GM18951 (cell line): ENCODE data around the gene FAM120C.

Experiments used
- POLR2A ChIP-seq: IDR thresholded peaks from 4 replicates; pipeline ENCODE4 v1.6.1; 2011; ENCODE audit warnings: mild to moderate bottlenecking; ENCODE audit not compliant: insufficient read length, insufficient read depth; ENCODE audit errors: extremely low read depth
- in situ Hi-C: fragments of 300-500 bp; cut with MboI; formaldehyde crosslinking; loops from one replicate; pipeline ENCODE4 v1.12.0; 2022; ENCODE audit warnings: low sequenced_read_pairs, mixed read lengths, inconsistent platforms; ENCODE audit not compliant: unreplicated experiment

Gene FAM120C

DNA sequence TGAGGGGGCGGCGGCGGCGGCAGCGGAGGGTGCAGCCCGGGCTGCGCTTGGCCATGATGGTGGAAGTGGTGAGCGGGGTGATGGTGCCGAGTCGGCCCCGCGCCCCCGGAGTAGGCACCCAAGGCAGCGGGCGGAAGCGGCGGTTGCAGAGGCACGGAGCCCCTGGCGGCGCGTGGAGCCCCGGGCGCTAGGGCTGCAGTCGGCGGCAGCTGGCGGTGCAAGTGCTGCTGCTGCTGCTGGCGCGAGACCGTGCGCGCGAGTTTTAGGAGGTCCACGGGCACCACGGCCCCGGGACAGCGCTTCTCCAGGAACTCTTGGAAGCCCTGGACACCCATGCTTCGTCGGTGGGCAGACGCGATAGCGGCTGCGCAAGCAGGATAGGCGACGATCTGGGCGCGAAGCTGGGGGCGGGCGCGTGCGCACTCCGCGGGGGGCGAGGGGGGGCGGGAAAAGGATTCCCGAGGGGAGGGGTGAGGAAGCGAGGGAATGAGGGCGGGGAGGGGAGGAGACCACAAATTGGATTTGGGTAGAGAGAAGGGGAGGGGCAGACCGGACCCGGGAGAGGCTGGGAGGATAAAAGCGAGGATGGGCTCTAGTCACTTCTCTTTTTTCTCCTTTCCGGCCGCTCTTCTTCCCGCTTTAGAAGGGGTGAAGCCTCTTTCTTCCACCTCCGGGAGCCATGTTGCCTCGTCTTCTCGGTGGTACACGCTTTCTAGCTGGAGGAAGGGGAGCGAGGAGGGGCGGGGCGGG lies at the start of gene FAM120C:
FAM120C (minus strand) TSS at position 391 of the 750 bp plus-strand sequence; CDS start at position 335, 56 bp downstream.
- in situ Hi-C loops, result no loop called here
- TF ChIP-seq POLR2A, result peak; percentile 68

DNA sequence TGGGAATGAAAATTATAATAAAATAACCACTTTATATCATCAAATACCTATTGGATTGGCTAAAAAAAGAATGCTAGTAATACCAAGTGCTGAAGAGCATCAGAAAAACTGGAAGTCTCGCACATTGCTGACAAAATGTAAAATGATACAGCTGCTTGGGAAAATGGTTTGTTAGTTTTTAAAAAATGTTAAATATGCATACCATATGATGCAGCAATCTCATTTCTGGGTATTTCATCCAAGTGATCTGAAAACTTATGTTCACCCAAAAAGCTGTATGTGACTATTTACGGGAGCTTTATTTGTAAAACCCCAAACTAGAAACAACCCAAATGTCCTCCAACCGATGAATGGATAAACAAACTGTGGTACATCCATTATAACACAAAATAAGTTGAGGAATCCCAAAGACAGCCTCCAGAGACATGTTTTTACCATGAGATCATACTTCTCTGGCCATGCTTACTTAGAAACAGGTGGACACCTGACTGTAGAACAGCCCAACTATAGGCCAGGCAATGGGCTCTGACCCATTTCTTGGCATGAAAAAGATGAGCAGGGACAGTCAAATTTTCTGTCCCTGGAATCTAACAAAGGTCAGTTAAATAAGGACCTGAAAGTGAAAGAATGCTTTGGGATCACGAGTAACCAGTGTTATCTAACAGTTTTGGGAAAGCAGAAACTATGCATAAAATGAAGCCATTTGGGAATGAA lies 47.5 kb upstream of the FAM120C start:
- in situ Hi-C loops, result no loop called here
- TF ChIP-seq POLR2A, result no peak

DNA sequence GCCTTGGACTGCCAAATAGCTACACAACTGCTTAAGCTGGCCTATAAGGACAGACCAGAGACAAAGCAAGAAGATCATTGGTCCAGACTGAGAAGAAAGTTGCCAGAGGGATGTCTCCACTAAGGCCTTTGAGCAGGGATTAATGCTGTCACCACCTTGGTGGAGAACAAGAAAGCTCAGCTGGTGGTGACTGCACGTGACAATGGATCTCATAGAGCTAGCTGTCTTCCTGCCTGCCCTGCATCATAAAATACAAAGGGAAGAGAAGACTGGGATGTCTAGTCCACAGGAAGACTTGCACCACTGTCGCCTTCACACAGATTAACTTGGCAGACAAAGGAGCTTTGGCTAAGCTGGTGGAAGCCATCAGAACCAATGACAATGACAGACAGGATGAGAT lies 40.5 kb upstream of the FAM120C start:
- TF ChIP-seq POLR2A, result no peak
- in situ Hi-C loops, result no loop called here

DNA sequence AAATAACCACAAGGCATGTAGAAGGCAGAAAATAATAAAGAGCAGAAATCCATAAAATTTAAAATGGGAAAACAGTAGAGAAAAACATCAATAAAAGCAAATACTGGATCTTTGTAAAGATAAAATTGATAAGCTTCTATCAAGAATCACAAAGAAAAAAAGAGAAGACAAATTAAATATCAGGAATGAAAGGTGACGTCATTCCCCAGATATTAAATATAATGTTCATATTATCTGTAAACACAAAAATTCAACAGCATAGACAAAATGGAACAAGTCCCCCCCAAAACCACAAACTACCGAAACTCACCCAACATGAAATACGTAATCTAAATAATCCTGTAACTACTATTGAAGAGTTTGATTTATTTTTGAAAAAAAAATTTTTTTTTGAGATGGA lies 30.5 kb upstream of the FAM120C start:
- TF ChIP-seq POLR2A, result no peak
- in situ Hi-C loops, result no loop called here

- in situ Hi-C loops, result no loop called here
- TF ChIP-seq POLR2A, result no peak
Observed at GRCh38 chrX:54208531-54208930, 25.5 kb upstream of the FAM120C start.

DNA sequence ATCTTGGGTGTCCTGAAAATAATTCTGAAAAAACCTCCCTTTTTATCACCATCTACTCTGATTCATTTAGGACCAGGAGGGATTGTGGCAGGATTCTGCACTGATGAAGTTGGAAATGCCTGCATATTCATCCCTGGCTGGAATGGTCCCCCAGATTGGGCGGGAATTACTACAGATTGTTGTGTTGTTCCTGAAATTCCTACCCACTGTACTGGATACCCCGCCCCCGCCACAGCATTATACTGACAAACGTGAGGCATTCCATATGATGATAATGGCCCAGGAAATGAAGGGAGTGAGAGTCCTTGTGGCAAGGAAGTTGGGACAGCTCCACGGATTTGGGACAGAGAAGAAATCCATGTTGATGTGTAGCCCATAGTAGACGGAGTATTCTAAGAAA lies 15.2 kb upstream of the FAM120C start:
- TF ChIP-seq POLR2A, result no peak
- in situ Hi-C loops, result no loop called here

DNA sequence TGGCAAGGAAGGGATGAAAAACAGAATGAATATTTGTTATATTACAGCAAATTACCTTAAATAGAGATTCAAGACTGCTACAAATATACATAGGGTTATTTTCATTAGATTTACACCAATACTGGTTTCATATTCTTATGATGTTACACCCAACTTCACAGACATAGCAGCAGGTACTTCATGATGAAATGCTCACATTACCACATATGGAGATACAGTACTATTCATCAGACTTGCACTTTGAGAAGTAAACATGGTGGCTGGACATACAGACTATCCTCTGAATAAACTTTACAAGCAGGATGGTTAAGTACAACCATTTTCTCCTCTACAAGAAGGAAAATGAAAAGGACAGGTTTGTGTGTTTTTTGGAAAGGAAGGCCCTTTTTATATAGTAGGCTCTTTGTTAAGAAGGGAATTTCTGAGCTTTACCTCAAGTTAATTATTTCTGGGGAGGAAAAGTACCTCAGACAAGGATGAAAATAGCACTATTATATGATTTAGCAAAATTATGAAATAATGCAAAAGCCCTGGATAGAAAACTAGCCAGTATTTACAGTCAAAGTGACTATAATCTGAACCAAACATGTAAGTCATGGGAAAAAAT lies 12.0 kb upstream of the FAM120C start:
- in situ Hi-C loops, result no loop called here
- no peak for TF ChIP-seq POLR2A

GRCh38 chrX:54193085-54193821 lies 10.2 kb upstream of the FAM120C start:
- in situ Hi-C loops, result no loop called here
- no peak for TF ChIP-seq POLR2A

- TF ChIP-seq POLR2A, result no peak
- in situ Hi-C loops, result no loop called here
Observed at GRCh38 chrX:54184474-54184873, 1.4 kb upstream of the FAM120C start.

DNA sequence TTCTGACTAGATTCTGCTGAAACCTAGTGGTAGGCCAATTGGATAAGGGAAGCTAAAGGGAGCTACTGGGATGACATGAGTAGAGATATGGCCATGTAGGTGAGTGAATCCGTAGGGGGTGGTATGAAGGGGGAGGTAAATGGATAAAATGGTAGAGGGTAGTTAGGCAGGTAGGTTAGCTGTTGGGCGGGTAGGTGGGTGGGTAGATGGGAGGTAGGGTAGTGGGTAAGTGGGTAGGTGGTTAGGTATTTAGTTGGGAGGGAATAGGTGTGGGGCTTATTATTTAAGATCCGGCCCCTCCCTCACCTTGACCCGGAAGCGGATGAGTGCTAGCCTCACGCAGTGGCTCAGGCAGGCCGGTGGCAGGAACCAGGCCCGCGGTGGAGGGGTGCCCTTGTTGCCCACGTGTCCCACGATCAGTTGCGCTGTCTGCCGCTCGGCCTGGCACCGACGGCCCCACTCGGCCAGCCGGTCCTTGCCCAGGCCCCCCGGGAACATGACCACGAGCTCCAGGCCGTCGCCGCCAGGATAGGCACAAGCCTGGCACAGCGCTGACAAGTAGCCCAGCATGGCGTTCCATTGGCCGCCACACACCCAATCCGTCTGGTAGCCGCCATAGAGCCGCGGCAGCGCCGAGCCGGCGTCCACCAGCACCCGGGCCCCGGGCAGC lies 725 bp downstream of the FAM120C start:
- in situ Hi-C loops, result no loop called here
- TF ChIP-seq POLR2A, result peak; percentile 59

GRCh38 chrX:54181202-54181953 lies 1.7 kb downstream of the FAM120C start:
- in situ Hi-C loops, result no loop called here
- no peak for TF ChIP-seq POLR2A

- no peak for TF ChIP-seq POLR2A
- in situ Hi-C loops, result no loop called here
Observed at GRCh38 chrX:54180403-54180802, 2.7 kb downstream of the FAM120C start.
